HCT116 (cell line): ENCODE results near the gene MICAL1. TPM values are rescaled to one million over a fixed set of nuclear protein-coding genes. Genes with fewer than 3 reads are reported as not detected.
A peak's percentile ranks its signal among the peaks of the same experiment; 100 is the strongest.

Experiments used
- ATAC-seq: fragments of 200-7000 bp; cut with Tn5 transposase; 2 replicates; pipeline ENCODE4 v1.9.1; 2020; ENCODE audit warnings: mild to moderate bottlenecking, moderate library complexity
- BruUV-seq: library from RNA; stranded (reverse); fragments of 400-500 nt; replicated peaks from 2 replicates; lab custom pipeline; 2021; lab: Mats Ljungman, UMichigan
- CTCF ChIA-PET: fragments of 300-600 bp; sonication (Branson Sonifier 250); formaldehyde crosslinking; loops from one replicate; lab custom pipeline; 2021; ENCODE audit warnings: antibody characterized with exemption; lab: Charles Lee
- POLR2A ChIA-PET: fragments of 300-600, 350-600 bp; sonication (Branson Sonifier 250); formaldehyde crosslinking; loops from one replicate; lab custom pipeline; 2021; ENCODE audit warnings: antibody characterized with exemption; lab: Charles Lee
- RAD21 ChIA-PET, 2 experiments: fragments of 300-600 bp; sonication (Branson Sonifier 250); formaldehyde crosslinking; loops; one replicate each; lab custom pipeline; 2023; ENCODE audit warnings: low total read pairs in 2 of 2; ENCODE audit not compliant: uncharacterized antibody in 2 of 2, unreplicated experiment in 2 of 2, low non-redundant PET in 1 of 2; lab: Charles Lee
- DNase-seq: peaks from one replicate; pipeline ENCODE4 v3.0.0-alpha.2; 2010; ENCODE audit warnings: low read depth, low spot score
- H2AFZ ChIP-seq: fragments of 200-600 bp; shearing (Covaris generic), sonication (generic); 2 replicates; pipeline ENCODE4 v1.6.1; 2017; ENCODE audit warnings: low read depth, mixed run types, mixed read lengths, antibody characterized with exemption, low read length; ENCODE audit not compliant: poor library complexity, severe bottlenecking
- H3K27ac ChIP-seq: 2 replicates; pipeline ENCODE4 v1.5.1; 2012; ENCODE audit warnings: low read depth, low read length
- H3K27me3 ChIP-seq: fragments of 200-600 bp; sonication (generic); 2 replicates; pipeline ENCODE4 v1.6.1; 2016; ENCODE audit warnings: mixed run types, low read length, mixed read lengths; ENCODE audit not compliant: insufficient read depth
- H3K36me3 ChIP-seq, 2 experiments: fragments of 200-500 bp in 1 of 2; fragments of 200-600 bp in 1 of 2; sonication (Bioruptor generic) in 1 of 2; sonication (generic) in 1 of 2; 2 replicates each; pipeline versions ENCODE4 v1.5.1 to v1.6.1; 2014 to 2016; ENCODE audit warnings: low read length in 2 of 2, inconsistent platforms in 1 of 2, mixed read lengths in 1 of 2, mixed run types in 1 of 2; ENCODE audit not compliant: insufficient read depth in 2 of 2, control insufficient read depth in 1 of 2
- H3K4me1 ChIP-seq, 2 experiments: fragments of 200-600 bp in 1 of 2; sonication (generic) in 1 of 2; 2 replicates each; pipeline versions ENCODE4 v1.5.1 to v1.6.1; 2012 to 2017; ENCODE audit warnings: low read length in 2 of 2, inconsistent platforms in 1 of 2, mild to moderate bottlenecking in 1 of 2, mixed read lengths in 1 of 2, mixed run types in 1 of 2, moderate library complexity in 1 of 2; ENCODE audit not compliant: insufficient read depth in 2 of 2, control insufficient read depth in 1 of 2
- H3K4me2 ChIP-seq: fragments of 200-600 bp; sonication (generic); 2 replicates; pipeline ENCODE4 v1.6.1; 2017; ENCODE audit warnings: mixed run types, low read length, mixed read lengths
- H3K4me3 ChIP-seq, 2 experiments: fragments of 200-600 bp in 1 of 2; sonication (generic) in 1 of 2; replicated peaks in 1 of 2; 2 replicates each; pipeline ENCODE4 v1.5.1; 2011 to 2016; ENCODE audit warnings: low read length in 2 of 2, control low read depth in 1 of 2, low read depth in 1 of 2, mild to moderate bottlenecking in 1 of 2, mixed read lengths in 1 of 2, mixed run types in 1 of 2
- H3K79me2 ChIP-seq: fragments of 200-600 bp; sonication (generic); 2 replicates; pipeline ENCODE4 v1.6.1; 2017; ENCODE audit warnings: mild to moderate bottlenecking, mixed run types, low read length, moderate library complexity, mixed read lengths; ENCODE audit not compliant: insufficient read depth
- H3K9ac ChIP-seq: fragments of 200-600 bp; sonication (generic); 2 replicates; pipeline ENCODE4 v1.6.1; 2016; ENCODE audit warnings: low read length, mixed read lengths
- H3K9me2 ChIP-seq: fragments of 200-600 bp; sonication (generic), shearing (Covaris generic); 2 replicates; pipeline ENCODE4 v1.6.1; 2017; ENCODE audit warnings: mixed run types, mild to moderate bottlenecking, moderate library complexity; ENCODE audit not compliant: insufficient read depth
- H3K9me3 ChIP-seq, 2 experiments: fragments of 200-500 bp in 1 of 2; fragments of 200-600 bp in 1 of 2; sonication (Bioruptor generic) in 1 of 2; sonication (generic) in 1 of 2; 2 replicates each; pipeline ENCODE4 v1.6.1; 2014 to 2017; ENCODE audit warnings: low read length in 2 of 2, mixed read lengths in 2 of 2, inconsistent platforms in 1 of 2, low read depth in 1 of 2, mild to moderate bottlenecking in 1 of 2, mixed run types in 1 of 2, moderate library complexity in 1 of 2; ENCODE audit not compliant: control insufficient read depth in 1 of 2, insufficient read depth in 1 of 2
- H4K20me1 ChIP-seq: fragments of 200-600 bp; sonication (generic), shearing (Covaris generic); 2 replicates; pipeline ENCODE4 v1.6.1; 2017; ENCODE audit warnings: mixed run types, mild to moderate bottlenecking, moderate library complexity; ENCODE audit not compliant: insufficient read depth
- ELF1 ChIP-seq: IDR thresholded peaks from 2 replicates; pipeline ENCODE4 v1.6.1; 2012; ENCODE audit warnings: low read depth, borderline replicate concordance
- EZH2phosphoT487 ChIP-seq: fragments of 200-600 bp; IDR thresholded peaks from 2 replicates; pipeline ENCODE4 v1.6.1; 2018; ENCODE audit warnings: antibody characterized with exemption, borderline replicate concordance
- POLR2A ChIP-seq: IDR thresholded peaks from 2 replicates; pipeline ENCODE4 v1.7.0; 2011; ENCODE audit warnings: borderline replicate concordance; ENCODE audit not compliant: insufficient read depth, insufficient read length; ENCODE audit errors: extremely low read depth
- POLR2AphosphoS5 ChIP-seq: IDR thresholded peaks from 2 replicates; pipeline ENCODE4 v1.6.1; 2011; ENCODE audit warnings: mild to moderate bottlenecking, low read depth, low read length, moderate library complexity
- SRF ChIP-seq: IDR thresholded peaks from 2 replicates; pipeline ENCODE4 v1.6.1; 2012; ENCODE audit warnings: low read depth
- ZFX ChIP-seq: fragments of 450-650 bp; IDR thresholded peaks from 2 replicates; pipeline ENCODE4 v1.6.1; 2017
- intact Hi-C: fragments of 100-400 bp; cut with micrococcal nuclease; formaldehyde crosslinking; loops from 2 replicates; pipeline ENCODE4 v1.10.0; 2022
- total RNA-seq: library from RNA; stranded (reverse); gene quantifications from one replicate; pipeline ENCODE4 v1.2.1, GENCODE V29; 2021; ENCODE audit not compliant: unreplicated experiment
- TF ChIP-seq, protein P1 (sequence below): IDR thresholded peaks from 2 replicates; pipeline ENCODE4 v1.6.1; 2012
- TF ChIP-seq, protein P2 (sequence below), 3 experiments: fragments of 200-600 bp in 1 of 3; sonication (generic) in 1 of 3; IDR thresholded peaks in 2 of 3; conservative IDR thresholded peaks in 1 of 3; 2 replicates each; pipeline ENCODE4 v1.5.1; 2012 to 2017; ENCODE audit warnings: low read depth in 2 of 3, low read length in 2 of 3, antibody characterized with exemption in 1 of 3, borderline replicate concordance in 1 of 3, control low read depth in 1 of 3, mild to moderate bottlenecking in 1 of 3, mixed read lengths in 1 of 3, mixed run types in 1 of 3, moderate library complexity in 1 of 3; ENCODE audit not compliant: insufficient read depth in 1 of 3

Gene MICAL1
- total RNA-seq, 1 experiment from 2014 or later = 23.9 TPM

- no peaks in the 10 kb centered on the region for H3K79me2 ChIP-seq
- peaks cover 0 to 5% of the 10 kb centered on the region in 2 experiments; a peak in 1 of 4 replicates for H3K36me3 ChIP-seq
- H3K4me3 ChIP-seq = no peak overlapping the region
- no peaks in the 10 kb centered on the region for H3K27me3 ChIP-seq
- DNase-seq (no peak), ATAC-seq (0 out of 2 replicates have a peak, but pooled peaks have one; percentile 15)
- ChIA-PET RAD21 (no interaction called here), CTCF (no interaction called here), POLR2A (no interaction called here)
- H3K4me1 ChIP-seq = peaks cover 4 to 11% of the 10 kb centered on the region in 2 experiments; a peak in 2 of 4 replicates
- H3K9ac ChIP-seq = no peak overlapping the region
- no peaks in the 10 kb centered on the region for H3K9me2 ChIP-seq
- no TSS peak for BruUV-seq
- no peak overlapping the region for H3K4me2 ChIP-seq
- no peak overlapping the region for H3K27ac ChIP-seq
- no peak overlapping the region for H2AFZ ChIP-seq
- TF ChIP-seq POLR2AphosphoS5 (no peak), SRF (no peak), EZH2phosphoT487 (no peak), POLR2A (no peak), ELF1 (no peak), ZFX (no peak)
- TF ChIP-seq, protein P1, sequence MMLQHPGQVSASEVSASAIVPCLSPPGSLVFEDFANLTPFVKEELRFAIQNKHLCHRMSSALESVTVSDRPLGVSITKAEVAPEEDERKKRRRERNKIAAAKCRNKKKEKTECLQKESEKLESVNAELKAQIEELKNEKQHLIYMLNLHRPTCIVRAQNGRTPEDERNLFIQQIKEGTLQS = no peak
- TF ChIP-seq, protein P2, sequence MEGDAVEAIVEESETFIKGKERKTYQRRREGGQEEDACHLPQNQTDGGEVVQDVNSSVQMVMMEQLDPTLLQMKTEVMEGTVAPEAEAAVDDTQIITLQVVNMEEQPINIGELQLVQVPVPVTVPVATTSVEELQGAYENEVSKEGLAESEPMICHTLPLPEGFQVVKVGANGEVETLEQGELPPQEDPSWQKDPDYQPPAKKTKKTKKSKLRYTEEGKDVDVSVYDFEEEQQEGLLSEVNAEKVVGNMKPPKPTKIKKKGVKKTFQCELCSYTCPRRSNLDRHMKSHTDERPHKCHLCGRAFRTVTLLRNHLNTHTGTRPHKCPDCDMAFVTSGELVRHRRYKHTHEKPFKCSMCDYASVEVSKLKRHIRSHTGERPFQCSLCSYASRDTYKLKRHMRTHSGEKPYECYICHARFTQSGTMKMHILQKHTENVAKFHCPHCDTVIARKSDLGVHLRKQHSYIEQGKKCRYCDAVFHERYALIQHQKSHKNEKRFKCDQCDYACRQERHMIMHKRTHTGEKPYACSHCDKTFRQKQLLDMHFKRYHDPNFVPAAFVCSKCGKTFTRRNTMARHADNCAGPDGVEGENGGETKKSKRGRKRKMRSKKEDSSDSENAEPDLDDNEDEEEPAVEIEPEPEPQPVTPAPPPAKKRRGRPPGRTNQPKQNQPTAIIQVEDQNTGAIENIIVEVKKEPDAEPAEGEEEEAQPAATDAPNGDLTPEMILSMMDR (IDR thresholded peaks at IDR 0.05 in 2 of 3, conservative IDR thresholded peaks at IDR 0.05 in 1 of 3; ENCODE audit: borderline replicate concordance in 1 of 3, insufficient read depth in 1 of 3, low read depth in 2 of 3, low read length in 2 of 3) = no peak
- H3K9me3 ChIP-seq = no peaks in the 10 kb centered on the region
- intact Hi-C loops = no loop called here
- H4K20me1 ChIP-seq = no peaks in the 10 kb centered on the region
Measured at GRCh38 chr6:109449795-109450673, 5.5 kb downstream of the MICAL1 start.
